Body of pancreas (tissue), 4 donors: ENCODE results near the gene SLC5A9. TPM values are rescaled to one million over a fixed set of nuclear protein-coding genes. Genes with fewer than 3 reads are reported as not detected.
"Not testable (repeated sequence)": the region's sequence is repeated elsewhere in the genome, so short reads cannot be mapped to it uniquely, and the experiment has no call there.

ENCODE experiments used
- ATAC-seq: fragments of 150-250 bp; one replicate; pipeline ENCODE4 v1.9.1; 2016
- DNase-seq, 4 donors: peaks; one replicate each; pipeline ENCODE4 v3.0.0-alpha.2; 2019
- H3K27ac ChIP-seq, 4 donors: fragments of 200-600 bp; sonication (generic); 1 replicate in 3 of 4; 2 replicates in 1 of 4; pipeline versions ENCODE4 v1.5.1 to v1.6.1; 2016 to 2019; ENCODE audit warnings: mild to moderate bottlenecking in 1 of 4, mixed read lengths in 1 of 4, moderate library complexity in 1 of 4
- H3K27me3 ChIP-seq, 2 donors: fragments of 200-600 bp; sonication (generic); one replicate each; pipeline ENCODE4 v1.6.0; 2016; ENCODE audit warnings: mild to moderate bottlenecking in 1 of 2
- H3K36me3 ChIP-seq, 2 donors: fragments of 200-600 bp; sonication (generic); replicated peaks in 1 of 2; 2 replicates each; pipeline ENCODE4 v1.5.1; 2016; ENCODE audit warnings: low read depth in 2 of 2; ENCODE audit not compliant: insufficient read depth in 1 of 2
- H3K4me1 ChIP-seq: fragments of 200-600 bp; sonication (generic); one replicate; pipeline ENCODE4 v1.6.0; 2016
- H3K4me3 ChIP-seq, 2 donors: fragments of 200-600 bp; sonication (generic); 1 replicate in 1 of 2; 2 replicates in 1 of 2; pipeline ENCODE4 v1.5.1; 2016 to 2019
- H3K9me3 ChIP-seq, 3 donors: fragments of 200-600 bp; sonication (generic); 1 replicate in 2 of 3; 2 replicates in 1 of 3; pipeline ENCODE4 v1.5.1; 2016
- POLR2A ChIP-seq, 3 donors: fragments of 450-650 bp; IDR thresholded peaks; one replicate each; pipeline ENCODE4 v1.6.1; 2016; ENCODE audit warnings: antibody characterized with exemption in 3 of 3, mild to moderate bottlenecking in 2 of 3
- WGBS, 2 donors: methylation state at CpG; one replicate each; pipeline ENCODE4 v1.1.5; 2017; 5-methylcytosine and 5-hydroxymethylcytosine counted together
- intact Hi-C: fragments of 100-400 bp; cut with DNase I; formaldehyde crosslinking; loops from one replicate; pipeline ENCODE4 v1.15.1; 2023
- total RNA-seq, 2 donors: library from RNA; depleted of rRNA; stranded (reverse); fragments of >200 nt; gene quantifications; one replicate each; pipeline ENCODE4 v1.1.0, GENCODE V29; 2016
- TF ChIP-seq, protein P1 (sequence below), 7 experiments: fragments of 450-650 bp in 4 of 7; fragments of 200-600 bp in 3 of 7; sonication (generic) in 3 of 7; IDR thresholded peaks; one replicate each; pipeline ENCODE4 v1.5.1; 2016 to 2019; ENCODE audit warnings: antibody characterized with exemption in 7 of 7

SLC5A9 gene
- total RNA-seq, 2 donors from 2014 or later, result 3.3 to 5.2 TPM

DNA sequence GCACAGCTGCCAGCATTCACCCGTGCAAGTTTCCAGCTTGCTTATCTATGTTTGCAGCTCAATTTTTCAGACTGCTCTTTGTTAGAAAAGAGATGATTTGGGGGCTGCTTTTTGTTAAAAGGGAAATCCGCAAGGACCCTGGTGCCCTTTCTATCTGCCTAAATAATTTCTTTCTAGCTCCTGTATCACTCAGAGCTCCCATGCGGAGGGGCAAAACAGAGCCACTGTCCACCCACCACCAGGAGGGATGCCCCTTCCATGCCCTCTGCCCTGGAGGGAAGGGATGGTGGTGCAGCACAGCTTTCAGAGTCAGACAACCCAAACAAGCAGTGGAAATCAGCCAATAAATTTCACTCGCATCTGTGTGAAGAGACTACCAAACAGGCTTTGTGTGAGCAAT is 13.9 kb upstream of the SLC5A9 start:
- no peaks in the 10 kb centered on the region for H3K27me3 ChIP-seq
- H3K36me3 ChIP-seq, result no peaks in the 10 kb centered on the region
- H3K27ac ChIP-seq, result no peak overlapping the region
- H3K4me3 ChIP-seq, result no peak overlapping the region
- no peaks in the 10 kb centered on the region for H3K9me3 ChIP-seq
- 58 to 70% methylated on average over 4 of the region's 4 CpGs for WGBS, 2 donors
- no peaks in the 10 kb centered on the region for H3K4me1 ChIP-seq
- DNase-seq (no peak), ATAC-seq (no peak)
- intact Hi-C loops, result loop anchor here (10.0 kb wide), 1 partner anchor 464 kb away; no protein-coding TSS in a partner anchor
- TF ChIP-seq POLR2A (IDR thresholded peaks at IDR 0.05), result no peak
- TF ChIP-seq, protein P1, sequence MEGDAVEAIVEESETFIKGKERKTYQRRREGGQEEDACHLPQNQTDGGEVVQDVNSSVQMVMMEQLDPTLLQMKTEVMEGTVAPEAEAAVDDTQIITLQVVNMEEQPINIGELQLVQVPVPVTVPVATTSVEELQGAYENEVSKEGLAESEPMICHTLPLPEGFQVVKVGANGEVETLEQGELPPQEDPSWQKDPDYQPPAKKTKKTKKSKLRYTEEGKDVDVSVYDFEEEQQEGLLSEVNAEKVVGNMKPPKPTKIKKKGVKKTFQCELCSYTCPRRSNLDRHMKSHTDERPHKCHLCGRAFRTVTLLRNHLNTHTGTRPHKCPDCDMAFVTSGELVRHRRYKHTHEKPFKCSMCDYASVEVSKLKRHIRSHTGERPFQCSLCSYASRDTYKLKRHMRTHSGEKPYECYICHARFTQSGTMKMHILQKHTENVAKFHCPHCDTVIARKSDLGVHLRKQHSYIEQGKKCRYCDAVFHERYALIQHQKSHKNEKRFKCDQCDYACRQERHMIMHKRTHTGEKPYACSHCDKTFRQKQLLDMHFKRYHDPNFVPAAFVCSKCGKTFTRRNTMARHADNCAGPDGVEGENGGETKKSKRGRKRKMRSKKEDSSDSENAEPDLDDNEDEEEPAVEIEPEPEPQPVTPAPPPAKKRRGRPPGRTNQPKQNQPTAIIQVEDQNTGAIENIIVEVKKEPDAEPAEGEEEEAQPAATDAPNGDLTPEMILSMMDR (IDR thresholded peaks at IDR 0.05), result no peak

DNA sequence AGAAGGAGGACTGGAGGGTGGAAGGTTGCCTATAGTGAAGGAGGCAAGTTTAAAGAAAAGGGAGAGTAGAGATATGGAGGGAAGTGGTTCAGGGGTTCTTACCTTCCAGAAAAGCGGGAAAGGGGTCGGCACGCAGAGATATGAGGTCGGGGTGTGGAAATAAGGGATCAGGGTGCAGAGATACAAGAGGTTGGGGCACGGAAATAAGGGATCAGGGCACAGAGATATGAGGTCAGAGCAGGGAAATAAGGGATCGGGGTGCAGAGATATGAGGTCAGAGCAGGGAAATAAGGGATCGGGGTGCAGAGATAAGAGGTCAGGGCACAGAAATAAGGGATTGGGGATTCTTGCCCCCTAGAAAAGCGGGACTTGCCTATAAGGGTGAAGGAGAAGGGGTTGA is 9.1 kb upstream of the SLC5A9 start:
- intact Hi-C loops, H3K27me3 ChIP-seq, H3K9me3 ChIP-seq, H3K36me3 ChIP-seq, DNase-seq, H3K4me3 ChIP-seq, ATAC-seq, H3K4me1 ChIP-seq, H3K27ac ChIP-seq: not testable (repeated sequence)
- 66 to 72% methylated on average over 8 of the region's 8 CpGs for WGBS, 2 donors

DNA sequence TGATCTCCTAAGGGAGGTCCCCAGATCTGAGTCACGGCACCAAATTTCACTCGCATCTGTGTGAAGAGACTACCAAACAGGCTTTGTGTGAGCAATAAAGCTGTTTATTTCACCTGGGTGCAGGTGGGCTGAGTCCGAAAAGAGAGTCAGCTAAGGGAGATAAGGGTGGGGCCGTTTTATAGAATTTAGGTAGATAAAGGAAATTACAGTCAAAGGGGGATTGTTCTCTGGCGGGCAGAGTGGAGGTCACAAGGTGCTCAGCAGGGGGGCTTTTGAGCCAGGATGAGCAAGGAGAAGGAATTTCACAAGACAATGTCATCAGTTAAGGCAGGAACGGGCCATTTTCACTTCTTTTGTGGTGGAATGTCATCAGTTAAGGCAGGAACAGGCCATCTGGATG is 8.2 kb upstream of the SLC5A9 start:
- H3K27me3 ChIP-seq, H3K4me3 ChIP-seq, H3K9me3 ChIP-seq, ATAC-seq, H3K36me3 ChIP-seq, intact Hi-C loops, DNase-seq, H3K4me1 ChIP-seq: not testable (repeated sequence)
- H3K27ac ChIP-seq, result peak overlapping the region in 2 of 4 donors; percentile 38 to 61
- 48 to 61% methylated on average over 6 of the region's 6 CpGs for WGBS, 2 donors

DNA sequence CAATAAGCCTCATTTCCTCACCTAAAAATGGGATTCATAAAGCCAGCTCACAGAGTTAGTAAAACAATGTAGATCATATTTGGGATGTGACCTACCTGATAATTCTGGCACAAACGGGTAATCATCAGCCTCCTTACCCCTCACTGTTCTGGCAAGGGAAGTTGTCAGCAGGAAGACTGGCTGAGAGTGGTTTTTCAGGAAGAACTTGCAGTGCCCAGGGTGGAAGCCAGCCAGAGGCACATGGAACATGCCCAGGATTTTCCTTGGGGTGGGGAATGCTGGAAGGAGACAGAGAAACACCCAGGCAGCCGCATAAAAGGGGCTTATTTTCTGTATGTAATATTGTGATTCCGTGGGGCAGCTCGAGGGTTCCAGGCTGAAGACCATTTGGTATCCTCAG is 7.7 kb upstream of the SLC5A9 start:
- 40 to 66% methylated on average over 4 of the region's 4 CpGs for WGBS, 2 donors
- peak in 2 of 4 donors; percentile 53 to 59 for DNase-seq
- H3K9me3 ChIP-seq, result no peaks in the 10 kb centered on the region

DNA sequence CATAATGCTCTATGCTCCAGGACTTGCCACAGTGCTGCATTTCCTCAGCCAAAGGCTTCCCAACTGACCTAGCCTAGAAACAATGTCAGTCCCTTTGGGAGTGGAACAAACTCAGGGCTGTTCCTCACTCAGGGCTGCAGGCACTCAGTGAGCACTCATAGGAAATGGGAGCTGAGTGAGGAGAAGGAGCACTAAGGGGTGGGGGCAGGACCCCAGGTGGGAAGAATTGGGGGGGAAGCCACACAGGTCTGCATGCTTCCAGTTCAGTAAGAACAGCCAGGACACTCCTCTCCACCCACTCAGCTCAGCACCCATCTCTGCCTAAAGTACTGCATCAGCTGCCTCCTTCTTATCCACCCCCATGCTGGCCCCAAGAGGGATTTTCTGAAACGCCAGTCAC is 7.3 kb upstream of the SLC5A9 start:
- intact Hi-C loops, result no loop called here
- Histone ChIP-seq H3K27ac (peak overlapping the region in 2 of 4 donors; percentile 38 to 61), H3K4me3 (no peak overlapping the region), H3K36me3 (no peaks in the 10 kb centered on the region), H3K4me1 (peaks cover 9% of the 10 kb centered on the region), H3K27me3 (no peaks in the 10 kb centered on the region), H3K9me3 (no peaks in the 10 kb centered on the region)
- WGBS, 2 donors, result 46 to 81% methylated on average over 1 of the region's 1 CpG
- DNase-seq, result no peak
- TF ChIP-seq, protein P1 (IDR thresholded peaks at IDR 0.05), result no peak
- TF ChIP-seq POLR2A (IDR thresholded peaks at IDR 0.05), result no peak
- ATAC-seq, result peak; percentile 27

More for the DNA sequence above, 7.7 kb upstream of the SLC5A9 start:
- Histone ChIP-seq H3K27me3 (no peaks in the 10 kb centered on the region), H3K36me3 (no peaks in the 10 kb centered on the region), H3K4me3 (no peak overlapping the region), H3K4me1 (peaks cover 9% of the 10 kb centered on the region), H3K27ac (peak overlapping the region in 2 of 4 donors; percentile 38 to 61)
- peak; percentile 78 for ATAC-seq
- intact Hi-C loops, result no loop called here
- TF ChIP-seq, protein P1 (IDR thresholded peaks at IDR 0.05), result no peak
- TF ChIP-seq POLR2A (IDR thresholded peaks at IDR 0.05), result no peak

DNA sequence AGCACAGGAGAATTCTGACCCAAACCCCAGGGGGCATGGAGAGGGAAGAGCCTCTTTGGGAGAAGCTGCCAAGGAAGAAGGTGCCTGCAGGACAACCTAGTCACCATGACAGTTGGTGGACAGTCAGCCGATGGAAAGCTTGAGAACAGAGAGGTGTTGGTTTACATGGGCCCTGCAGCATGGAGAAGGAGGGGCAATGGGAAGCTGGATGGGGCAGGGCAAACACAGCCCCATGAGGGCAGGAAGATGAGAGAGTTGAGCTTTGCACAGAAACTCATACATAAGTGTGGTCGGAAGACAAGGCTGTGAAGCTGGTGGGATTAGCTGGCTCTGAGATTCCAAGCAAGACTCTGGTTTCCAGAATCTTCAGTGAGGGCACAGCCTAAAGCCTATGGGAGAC is 6.6 kb upstream of the SLC5A9 start:
- ATAC-seq, result no peak
- H3K36me3 ChIP-seq, result no peaks in the 10 kb centered on the region
- H3K27me3 ChIP-seq, result no peaks in the 10 kb centered on the region
- peaks cover 9% of the 10 kb centered on the region for H3K4me1 ChIP-seq
- no peak overlapping the region for H3K4me3 ChIP-seq
- TF ChIP-seq, protein P1 (IDR thresholded peaks at IDR 0.05), result no peak
- no peak for TF ChIP-seq POLR2A (IDR thresholded peaks at IDR 0.05)
- no peaks in the 10 kb centered on the region for H3K9me3 ChIP-seq
- intact Hi-C loops, result no loop called here
- 78 to 79% methylated on average over 2 of the region's 2 CpGs for WGBS, 2 donors
- DNase-seq, result no peak
- H3K27ac ChIP-seq, result no peak overlapping the region
